GM18873 (cell line): Measurements from ENCODE around the gene MRPL14.

Source experiments
- ATAC-seq: cut with Tn5 transposase; IDR thresholded peaks from one replicate; pipeline ENCODE4 v1.9.1; 2021; ENCODE audit warnings: mild to moderate bottlenecking, moderate library complexity, moderate number of reproducible peaks; ENCODE audit not compliant: unreplicated experiment, low FRiP score

The MRPL14 gene

GRCh38 chr6:44126320-44127149 lies 717 bp downstream of the MRPL14 start:
- peak; percentile 37 for ATAC-seq

GRCh38 chr6:44123544-44123943 lies 3.7 kb downstream of the MRPL14 start:
- no peak for ATAC-seq

- no peak for ATAC-seq
Observed at GRCh38 chr6:44122801-44123200, 4.5 kb downstream of the MRPL14 start.

- no peak for ATAC-seq
Observed at GRCh38 chr6:44120692-44121443, 6.4 kb downstream of the MRPL14 start.

GRCh38 chr6:44119704-44120262 lies 7.5 kb downstream of the MRPL14 start:
- ATAC-seq = no peak

GRCh38 chr6:44117397-44118128 lies 9.7 kb downstream of the MRPL14 start:
- no peak for ATAC-seq

GRCh38 chr6:44116641-44117382 lies 10.4 kb downstream of the MRPL14 start:
- ATAC-seq = no peak

- ATAC-seq = no peak
Observed at GRCh38 chr6:44115866-44116265, 11.4 kb downstream of the MRPL14 start.

- no peak for ATAC-seq
Observed at GRCh38 chr6:44113414-44113813, 13.8 kb downstream of the MRPL14 start.

- ATAC-seq = no peak
Observed at GRCh38 chr6:44111434-44112417, 15.5 kb downstream of the MRPL14 start.

GRCh38 chr6:44110966-44111365 lies 16.3 kb downstream of the MRPL14 start:
- no peak for ATAC-seq

- ATAC-seq = no peak
Observed at GRCh38 chr6:44110005-44110676, 17.1 kb downstream of the MRPL14 start.

GRCh38 chr6:44109212-44109611 lies 18.0 kb downstream of the MRPL14 start:
- ATAC-seq = no peak

GRCh38 chr6:44108471-44108870 lies 18.8 kb downstream of the MRPL14 start:
- ATAC-seq = no peak

GRCh38 chr6:44107017-44107416 lies 20.2 kb downstream of the MRPL14 start:
- ATAC-seq = no peak

- ATAC-seq = no peak
Observed at GRCh38 chr6:44105993-44106740, 21.1 kb downstream of the MRPL14 start.

GRCh38 chr6:44105146-44105545 lies 22.1 kb downstream of the MRPL14 start:
- ATAC-seq = no peak
